ENCODE results near the gene MALT1.
"Not testable (repeated sequence)": the region's sequence is repeated elsewhere in the genome, so short reads cannot be mapped to it uniquely, and the experiment has no call there.

The MALT1 gene

DNA sequence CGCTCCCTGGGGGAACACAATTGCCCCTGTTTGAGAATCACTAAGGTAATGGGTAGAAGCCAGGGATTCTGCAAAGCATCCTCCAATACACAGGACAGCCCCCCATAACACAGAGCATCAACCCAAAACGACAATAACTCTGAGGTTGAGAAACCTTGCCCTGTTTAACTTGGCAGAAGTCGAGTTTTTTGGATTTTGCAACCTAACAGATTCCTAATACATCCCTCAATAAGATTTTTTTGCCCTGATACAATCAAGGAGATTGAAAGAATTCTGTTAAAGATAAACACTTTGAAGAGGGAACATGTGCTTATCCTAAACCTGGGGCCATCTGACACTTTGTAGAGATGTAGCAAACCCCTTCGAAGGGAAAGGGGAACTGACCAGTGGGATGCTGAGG is 100.9 kb downstream of the MALT1 start:
- DNase-seq (ENCODE audit: low read depth in 2 of 2) = no peak

DNA sequence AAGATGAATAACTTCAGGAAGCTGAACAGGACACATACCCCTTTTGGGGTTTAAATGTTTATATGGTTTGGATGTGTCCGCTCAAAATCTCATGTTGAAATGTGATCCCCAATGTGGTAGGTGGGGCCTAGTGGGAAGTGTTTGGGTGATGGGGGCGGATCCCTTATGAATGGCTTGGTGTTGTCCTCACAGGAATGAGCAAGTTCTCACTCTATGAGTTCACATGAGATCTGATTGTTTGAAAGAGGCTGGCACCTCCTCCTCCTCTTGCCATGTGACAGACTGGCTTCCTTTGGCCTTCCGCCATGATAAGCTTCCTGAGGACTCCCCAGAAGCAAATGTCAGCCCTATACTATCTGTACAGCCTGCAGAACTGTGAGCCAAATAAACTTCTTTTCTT is 104.8 kb downstream of the MALT1 start:
- no peak for DNase-seq (ENCODE audit: low read depth in 2 of 2)

DNA sequence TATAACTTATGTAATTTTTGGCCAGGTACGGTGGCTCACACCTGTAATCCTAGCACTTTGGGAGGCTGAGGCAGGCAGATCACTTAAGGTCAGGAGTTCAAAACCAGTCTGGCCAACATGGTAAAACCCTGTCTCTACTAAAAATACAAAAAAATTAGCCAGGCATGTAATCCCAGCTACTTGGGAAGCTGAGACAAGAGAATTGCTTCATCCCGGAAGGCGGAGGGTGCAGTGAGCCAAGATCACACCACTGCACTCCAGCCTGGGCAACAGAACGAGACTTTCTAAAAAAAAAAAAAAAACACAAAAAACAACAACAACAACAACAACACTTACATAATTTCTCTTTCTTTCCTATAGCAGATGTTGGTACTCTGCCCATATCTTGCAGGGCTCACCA is 105.3 kb downstream of the MALT1 start:
- not testable (repeated sequence) for DNase-seq (ENCODE audit: low read depth in 2 of 2)

DNA sequence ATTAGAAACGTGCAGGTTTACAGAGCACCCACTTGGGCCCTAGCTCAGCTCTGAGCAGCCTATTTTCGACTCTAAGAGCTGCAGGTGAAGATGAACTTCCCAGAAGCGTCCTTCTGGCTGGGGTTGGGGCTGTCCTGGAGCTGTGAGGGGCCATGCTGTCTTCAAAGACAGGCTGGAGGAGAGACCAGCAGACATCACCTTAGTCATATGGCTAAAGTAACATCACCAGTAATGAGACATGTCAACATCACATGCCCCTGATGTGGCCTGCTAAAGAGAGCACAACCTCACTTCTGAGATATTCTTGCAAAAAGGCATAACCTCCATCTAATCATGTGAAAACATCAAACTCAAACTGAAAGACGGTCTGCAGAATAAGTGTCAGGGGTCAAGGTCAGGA is 106.2 kb downstream of the MALT1 start:
- DNase-seq (ENCODE audit: low read depth in 2 of 2) = no peak

DNA sequence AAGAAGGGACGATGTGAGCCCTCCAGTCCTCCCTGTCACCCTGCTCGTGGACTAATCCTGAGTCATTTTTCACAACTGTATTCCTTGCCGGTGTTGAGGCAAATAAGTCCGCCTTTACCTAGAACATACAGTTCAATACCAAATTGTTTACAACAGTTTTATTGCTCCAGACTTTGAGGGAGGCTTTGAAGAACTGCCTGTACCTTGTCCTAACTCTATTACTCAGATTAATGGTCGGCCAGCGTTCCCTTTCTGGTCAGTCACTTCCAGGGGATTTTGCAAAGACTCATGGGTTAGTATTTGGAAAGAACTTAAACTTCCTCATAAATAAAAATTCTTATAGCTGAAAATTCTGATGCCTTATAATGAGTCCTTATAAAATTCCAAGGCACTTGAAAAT is 108.3 kb downstream of the MALT1 start:
- no peak for DNase-seq (ENCODE audit: low read depth in 2 of 2)

DNA sequence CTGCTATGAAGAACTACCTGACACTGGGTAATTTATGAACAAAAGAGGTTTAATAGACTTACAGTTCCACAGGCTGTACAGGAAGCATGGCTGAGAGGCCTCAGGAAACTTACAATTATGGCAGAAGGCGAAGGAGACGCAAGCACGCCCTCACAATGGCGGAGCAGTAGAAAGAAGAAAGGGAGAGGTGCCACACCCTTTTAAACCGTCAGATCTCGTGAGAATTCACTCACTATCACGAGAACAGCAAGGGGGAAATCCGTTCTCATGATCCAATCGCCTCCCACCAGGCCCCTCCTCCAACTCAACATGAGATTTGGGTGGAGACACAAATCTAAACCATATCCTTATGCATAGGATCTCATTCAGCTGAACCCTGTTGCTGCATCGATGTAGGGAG is 108.8 kb downstream of the MALT1 start:
- no peak for DNase-seq (ENCODE audit: low read depth in 2 of 2)

DNA sequence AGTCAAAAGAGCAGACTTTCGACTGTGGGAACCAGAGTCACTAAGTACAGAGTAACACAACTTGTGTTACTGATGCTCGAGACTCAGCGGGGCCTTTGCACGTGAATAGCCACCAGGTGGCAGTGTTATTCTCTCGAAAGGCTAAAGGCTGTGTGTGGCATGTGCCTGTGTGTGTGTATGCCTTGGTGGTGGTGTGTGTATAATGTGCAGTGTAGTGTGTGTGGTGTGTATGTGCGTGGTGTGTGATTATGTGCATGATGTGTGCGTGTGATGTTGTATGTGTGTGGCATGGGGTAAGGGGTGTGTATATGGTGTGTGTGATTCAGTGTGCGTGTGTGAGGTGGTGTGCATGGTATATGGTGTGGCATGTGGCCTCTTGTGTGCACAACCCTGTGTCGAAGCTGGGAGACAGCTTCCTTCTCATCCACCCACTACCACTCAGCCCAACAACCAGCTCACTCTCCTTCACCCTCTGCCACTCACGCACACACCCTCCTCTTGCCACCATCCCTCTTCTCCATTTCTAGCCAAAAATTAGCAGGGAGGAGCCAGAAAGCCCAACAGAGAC is 110.4 kb downstream of the MALT1 start:
- peak; percentile 24 to 28 for DNase-seq (ENCODE audit: low read depth in 2 of 2)

DNA sequence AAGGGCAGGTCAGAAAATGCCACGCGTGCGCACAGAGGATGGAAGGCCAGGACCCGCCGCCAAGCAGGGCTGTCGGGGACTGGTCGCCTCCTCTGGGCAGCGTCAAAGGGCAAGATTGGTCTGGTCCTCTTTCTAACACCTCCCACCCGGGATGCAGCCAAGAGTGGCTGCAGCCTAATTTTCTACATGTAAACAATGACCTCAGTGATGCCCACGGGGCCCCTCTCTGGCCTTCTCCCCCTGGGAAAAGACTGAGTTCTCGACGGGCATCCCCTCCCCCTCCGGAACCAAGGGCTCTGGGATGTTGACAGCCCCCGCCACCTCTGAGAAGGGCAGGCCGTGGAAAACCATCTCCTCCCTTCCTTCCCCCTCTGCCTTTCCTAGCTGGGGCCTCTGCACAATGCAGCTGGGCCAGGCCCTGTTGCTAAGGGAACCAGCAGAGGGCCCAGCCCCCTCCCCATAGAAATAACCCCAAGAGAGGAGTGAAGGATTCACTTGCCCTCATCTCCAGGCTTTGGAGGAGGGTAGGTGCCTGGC is 113.4 kb downstream of the MALT1 start:
- DNase-seq (ENCODE audit: low read depth in 2 of 2) = no peak

DNA sequence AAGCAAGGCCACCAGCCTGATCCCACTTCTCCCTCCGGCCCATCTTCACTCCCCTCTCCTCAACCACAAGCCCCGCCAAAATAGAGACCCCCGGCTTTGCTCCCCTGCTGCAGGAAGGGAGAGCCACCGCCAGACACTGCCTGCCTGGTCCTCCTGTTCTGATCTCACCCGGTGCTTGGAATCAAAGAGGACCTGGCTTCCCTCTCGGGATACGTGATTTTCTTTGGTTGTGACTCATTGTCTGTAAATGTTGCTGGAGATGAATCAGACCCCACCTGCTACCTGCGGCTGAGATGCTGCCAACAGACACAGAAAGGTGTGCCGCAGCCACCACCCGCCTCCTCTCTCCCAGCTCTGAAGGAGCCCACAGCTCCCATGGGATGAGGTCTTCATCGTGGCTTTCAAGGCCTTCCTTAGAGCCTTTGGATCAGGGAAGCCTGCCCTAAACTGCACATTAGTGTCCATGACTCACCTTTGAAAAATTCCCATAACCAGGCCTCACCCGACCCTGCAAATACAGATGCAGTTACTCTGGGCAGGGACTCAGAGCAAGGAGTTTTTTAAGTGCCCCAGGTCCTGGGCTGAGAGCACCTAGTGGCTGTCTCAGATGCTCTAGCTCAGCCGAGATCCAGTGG is 114.0 kb downstream of the MALT1 start:
- DNase-seq (ENCODE audit: low read depth in 2 of 2) = no peak

DNA sequence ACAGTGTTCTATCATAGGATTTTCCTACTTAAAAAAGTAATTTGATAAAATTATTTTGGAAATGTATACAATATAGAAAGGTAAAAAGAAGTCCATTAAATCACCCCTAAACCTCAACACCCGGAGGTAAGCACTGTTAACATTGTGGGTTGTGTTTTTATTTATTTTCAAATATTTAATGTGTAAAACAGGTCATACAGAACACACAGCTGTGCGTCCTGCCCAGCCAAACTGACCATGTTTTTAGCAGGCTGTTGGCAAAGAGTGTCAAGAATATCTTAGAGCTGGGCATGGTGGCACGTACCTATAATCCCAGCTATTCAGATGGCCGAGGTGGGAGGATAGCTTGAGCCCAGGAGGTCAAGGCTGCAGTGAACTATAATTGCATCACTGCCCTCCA is 114.6 kb downstream of the MALT1 start:
- no peak for DNase-seq (ENCODE audit: low read depth in 2 of 2)

DNA sequence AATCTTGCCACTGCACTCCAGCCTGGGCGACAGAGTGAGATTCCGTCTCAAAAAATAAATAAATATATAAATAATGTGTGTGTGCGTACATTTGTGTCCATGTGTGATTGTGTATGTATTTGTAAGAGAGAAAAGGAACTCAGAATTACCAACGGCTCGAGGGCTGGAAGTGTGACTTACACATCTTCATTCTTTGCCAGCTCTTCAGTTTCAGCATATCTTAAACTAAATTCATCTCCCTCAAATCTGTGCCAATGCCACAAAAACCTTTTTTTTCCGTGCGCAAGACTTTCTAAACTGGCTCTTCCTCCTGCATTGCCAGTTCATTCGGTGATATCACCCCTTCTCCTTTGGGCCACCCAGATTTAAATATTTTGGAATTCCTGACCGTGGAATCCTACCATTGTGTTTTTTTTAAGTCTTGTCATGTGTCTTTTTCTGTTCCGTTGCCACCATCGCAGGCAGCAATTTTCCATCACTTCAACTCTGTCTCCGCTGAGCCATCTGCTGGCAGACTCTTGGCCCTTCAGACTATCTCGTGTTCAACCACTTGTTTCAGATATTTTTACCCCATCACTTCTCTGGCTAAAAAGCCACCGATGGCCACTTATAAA is 116.4 kb downstream of the MALT1 start:
- DNase-seq (ENCODE audit: low read depth in 2 of 2) = no peak

DNA sequence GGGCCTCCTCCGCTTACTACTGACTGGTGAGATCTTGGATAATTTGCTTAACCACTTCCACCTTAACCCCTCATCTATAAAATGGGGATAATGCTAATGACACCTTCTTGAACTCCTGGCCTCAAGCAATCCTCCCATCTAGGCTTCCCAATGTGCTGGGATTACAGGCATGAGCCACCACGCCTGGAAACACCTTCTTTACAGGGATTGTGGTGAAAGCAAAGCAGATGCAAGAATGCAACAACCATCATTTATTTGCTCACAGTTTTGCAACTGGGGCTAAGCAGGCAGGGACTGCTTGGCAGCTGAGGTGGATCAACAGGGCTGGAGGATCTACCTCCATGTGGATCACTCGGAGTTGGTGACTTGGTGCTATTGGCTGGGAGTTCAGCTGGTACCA is 117.2 kb downstream of the MALT1 start:
- no peak for DNase-seq (ENCODE audit: low read depth in 2 of 2)

DNA sequence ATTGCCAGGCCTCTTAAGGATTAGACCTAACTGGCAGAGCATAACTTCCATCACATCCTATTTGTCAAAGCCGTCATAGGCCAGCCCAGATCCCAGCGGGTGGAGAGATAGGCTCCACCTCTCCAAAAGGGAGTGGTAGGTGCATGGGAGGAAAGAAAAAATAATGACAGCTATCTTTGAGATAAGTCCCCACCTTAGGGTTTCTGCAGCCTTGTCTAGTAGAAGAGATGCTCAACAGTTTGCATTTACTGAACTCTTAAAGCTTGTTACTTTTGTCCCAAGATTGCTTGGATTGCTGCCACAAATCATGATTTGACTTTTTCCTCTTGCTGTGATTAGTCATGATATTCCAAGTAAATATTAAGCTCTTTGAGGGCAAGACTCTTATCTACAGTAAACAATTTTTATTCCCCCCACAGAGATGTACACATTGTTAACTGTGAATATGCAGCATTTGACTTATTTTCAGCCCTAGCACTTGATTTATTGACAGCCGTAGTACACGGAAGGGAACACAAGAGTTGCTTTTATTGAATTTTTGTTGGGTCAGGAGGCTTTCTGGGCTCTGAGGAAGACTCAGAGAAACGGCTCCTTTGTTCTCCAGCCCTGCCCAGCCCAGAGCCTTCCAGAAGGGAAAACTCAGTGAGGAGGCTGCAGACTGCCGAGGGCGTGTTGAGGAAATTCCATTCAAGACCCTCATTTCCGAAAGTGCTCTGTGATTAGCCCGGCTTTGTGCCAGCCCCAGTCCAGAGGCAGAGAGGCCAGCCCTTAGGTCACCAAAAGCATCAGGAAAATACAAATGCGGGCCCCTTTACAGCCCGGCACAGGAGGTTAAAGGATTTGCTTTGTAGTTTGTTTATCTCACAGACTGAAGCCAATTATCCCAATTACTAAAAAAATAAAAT is 118.0 kb downstream of the MALT1 start:
- no peak for DNase-seq (ENCODE audit: low read depth in 2 of 2)

DNA sequence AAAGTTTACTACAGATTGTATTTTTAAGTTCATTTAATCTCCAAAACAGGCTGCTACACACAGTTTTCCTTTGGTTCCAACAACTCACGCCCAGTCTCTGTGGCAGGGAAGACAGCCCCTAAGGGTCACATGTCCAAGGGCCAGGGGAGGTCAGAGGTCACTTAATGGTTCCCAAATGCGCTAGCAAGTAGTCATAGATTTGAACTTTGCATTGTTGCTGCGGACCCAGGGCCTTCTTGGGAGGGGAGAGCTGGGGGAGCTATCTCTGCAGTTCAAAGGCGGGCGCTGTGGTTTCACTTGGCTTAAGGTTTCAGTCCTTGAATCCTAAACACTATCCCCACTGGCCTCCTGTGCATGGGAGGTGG is 118.6 kb downstream of the MALT1 start:
- no peak for DNase-seq (ENCODE audit: low read depth in 2 of 2)

DNA sequence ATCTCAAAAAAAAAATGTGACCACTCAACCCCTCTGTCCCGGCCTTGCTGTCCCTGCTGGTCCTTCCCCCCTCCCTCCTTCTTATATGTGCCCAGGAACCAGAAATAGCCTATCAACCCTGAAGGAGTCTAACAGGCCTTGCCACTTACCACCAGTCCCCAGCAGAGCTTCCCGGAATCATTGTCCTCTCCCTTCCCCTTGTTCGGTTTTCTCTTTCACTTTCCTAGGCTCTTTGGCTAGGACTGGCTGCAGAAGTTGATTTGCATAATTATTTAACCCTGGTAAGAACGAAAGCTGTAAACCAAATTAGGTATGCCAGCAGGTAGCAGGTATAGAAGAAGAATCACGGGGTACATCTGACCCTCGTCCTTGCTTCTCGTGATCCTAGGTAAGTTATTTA is 120.8 kb downstream of the MALT1 start:
- no peak for DNase-seq (ENCODE audit: low read depth in 2 of 2)

DNA sequence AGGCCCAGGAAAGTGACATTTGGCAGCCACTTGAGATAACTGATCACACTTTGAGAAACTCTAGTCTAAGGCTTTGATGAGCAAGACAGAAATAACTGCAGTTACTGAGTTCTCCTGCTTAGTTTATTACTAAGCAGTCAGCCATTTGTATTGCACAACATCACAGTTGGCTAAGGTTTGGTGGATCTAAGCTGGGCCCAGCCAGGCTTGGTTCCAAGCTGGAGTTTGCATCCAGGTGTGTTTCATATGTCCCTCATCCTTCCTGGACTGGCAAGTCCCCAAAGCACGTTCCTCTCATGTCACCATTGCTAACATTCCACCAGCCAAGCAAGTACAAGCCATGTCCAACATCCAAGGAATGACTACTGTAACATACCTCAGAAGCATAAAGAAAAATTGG is 122.1 kb downstream of the MALT1 start:
- no peak for DNase-seq (ENCODE audit: low read depth in 2 of 2)

DNA sequence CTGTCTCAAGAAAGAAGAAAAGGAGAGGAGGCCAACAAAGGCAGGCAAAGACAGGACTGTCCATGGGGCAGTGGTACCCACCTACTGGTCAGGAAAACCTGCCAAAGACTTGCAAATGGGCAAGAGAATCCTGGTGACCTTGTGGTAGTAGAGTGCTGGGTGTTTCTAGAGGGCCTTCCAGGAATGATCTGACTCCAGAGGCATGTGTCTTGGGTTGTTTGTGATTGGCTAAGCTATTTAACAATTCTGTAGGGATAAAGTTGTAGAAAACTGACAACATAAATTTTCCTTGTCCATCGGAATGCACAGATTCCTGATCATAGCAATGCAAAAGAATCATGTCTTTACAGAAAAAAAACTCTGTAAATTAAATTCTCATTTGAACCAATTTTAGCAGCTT is 125.0 kb downstream of the MALT1 start:
- DNase-seq (ENCODE audit: low read depth in 2 of 2) = no peak

DNA sequence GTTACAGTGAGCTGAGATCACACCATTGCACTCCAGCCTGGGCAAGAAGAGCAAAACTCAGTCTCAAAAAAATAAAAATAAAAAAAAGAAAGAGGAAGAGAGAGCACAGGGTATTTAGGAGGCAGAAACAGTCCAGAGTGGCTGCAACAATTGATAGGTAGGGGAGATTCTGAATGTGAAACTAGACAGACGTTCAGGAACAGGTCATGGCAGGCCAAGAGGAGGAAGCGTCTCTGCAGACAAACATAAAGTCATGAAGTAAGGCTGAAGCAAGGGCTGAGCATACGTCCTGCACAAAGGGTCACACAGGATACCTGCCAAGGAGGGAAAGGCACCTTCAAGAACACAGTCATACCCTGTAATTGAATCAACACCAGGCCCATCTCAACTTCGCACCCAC is 129.3 kb downstream of the MALT1 start:
- DNase-seq (ENCODE audit: low read depth in 2 of 2) = no peak

DNA sequence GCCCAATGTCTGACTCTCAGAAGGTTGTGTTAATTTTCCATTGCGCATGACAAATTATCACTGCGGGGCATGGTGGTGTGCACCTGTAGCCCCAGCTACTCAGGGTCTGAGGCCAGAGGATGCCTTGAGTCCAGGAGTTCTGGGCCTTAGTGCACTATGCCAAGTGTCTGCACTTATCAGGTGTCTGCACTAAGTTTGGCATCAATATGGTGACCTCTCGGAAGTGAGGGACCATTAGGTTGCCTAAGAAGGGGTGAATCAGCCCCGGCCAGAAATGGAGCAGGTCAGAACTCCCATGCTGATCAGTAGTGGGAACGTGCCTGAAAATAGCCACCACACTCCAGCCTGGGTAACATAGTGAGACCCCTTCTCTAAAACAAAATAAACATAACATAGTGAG is 131.7 kb downstream of the MALT1 start:
- DNase-seq (ENCODE audit: low read depth in 2 of 2) = no peak

DNA sequence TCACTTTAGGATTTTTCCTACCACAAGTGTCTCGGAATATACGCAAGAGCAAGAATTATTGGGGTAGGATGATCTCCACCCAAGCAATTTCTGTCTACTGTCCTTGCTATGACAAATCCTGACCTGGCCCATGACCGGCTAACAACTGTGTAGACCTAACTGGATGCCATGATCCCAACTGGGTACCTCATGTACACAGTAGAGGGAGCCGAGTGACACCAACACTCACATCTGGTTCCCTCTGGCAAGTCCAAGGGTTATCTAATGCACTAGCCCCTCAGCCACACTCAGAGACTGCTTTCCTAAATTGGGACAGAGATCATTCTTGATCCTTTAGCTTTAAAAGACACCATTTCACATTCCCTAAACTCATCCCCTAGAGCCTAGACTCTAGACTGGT is 132.7 kb downstream of the MALT1 start:
- DNase-seq (ENCODE audit: low read depth in 2 of 2) = no peak

Data from activated CD8-positive, alpha-beta memory T cell treated with anti-CD3 and anti-CD28 coated beads for 4 hours (primary cell).